ENCODE data around the gene PNPLA5.

Gene PNPLA5

GRCh38 chr22:43921370-43921769 lies 29.6 kb upstream of the PNPLA5 start:
- H3K9me3 ChIP-seq, result no peaks in the 10 kb centered on the region
- H3K27me3 ChIP-seq, result 0 out of 2 replicates have a peak, but pooled peaks cover 3% of the 10 kb centered on the region
- no peaks in the 10 kb centered on the region for H3K4me1 ChIP-seq
- no peaks in the 10 kb centered on the region for H3K36me3 ChIP-seq
- no peak overlapping the region for H3K4me3 ChIP-seq (ENCODE audit: low read depth, low read length)
- no peak for TF ChIP-seq CTCF (IDR thresholded peaks at IDR 0.05; ENCODE audit: low read depth, low read length)
- DNase-seq, result no peak

- no peak for DNase-seq
Measured at GRCh38 chr22:43919106-43919973, 27.5 kb upstream of the PNPLA5 start.

GRCh38 chr22:43917521-43917920 lies 25.7 kb upstream of the PNPLA5 start:
- H3K27me3 ChIP-seq, result no peaks in the 10 kb centered on the region
- no peak overlapping the region for H3K4me3 ChIP-seq (ENCODE audit: low read depth, low read length)

More at GRCh38 chr22:43919106-43919973, 27.5 kb upstream of the PNPLA5 start:
- Histone ChIP-seq H3K27me3 (0 out of 2 replicates have a peak, but pooled peaks cover 3% of the 10 kb centered on the region), H3K9me3 (no peaks in the 10 kb centered on the region), H3K4me1 (no peaks in the 10 kb centered on the region), H3K36me3 (no peaks in the 10 kb centered on the region), H3K4me3 (ENCODE audit: low read depth, low read length) (no peak overlapping the region)
- TF ChIP-seq CTCF (IDR thresholded peaks at IDR 0.05; ENCODE audit: low read depth, low read length), result no peak

GRCh38 chr22:43911351-43911750 lies 19.5 kb upstream of the PNPLA5 start:
- Histone ChIP-seq H3K4me1 (no peaks in the 10 kb centered on the region; the same call in 1 of the 2 replicates), H3K9me3 (no peaks in the 10 kb centered on the region), H3K4me3 (ENCODE audit: low read depth, low read length) (no peak overlapping the region), H3K36me3 (no peaks in the 10 kb centered on the region), H3K27me3 (no peaks in the 10 kb centered on the region)
- no peak for TF ChIP-seq CTCF (IDR thresholded peaks at IDR 0.05; ENCODE audit: low read depth, low read length)
- no peak for DNase-seq

More at GRCh38 chr22:43917521-43917920, 25.7 kb upstream of the PNPLA5 start:
- no peak for DNase-seq
- Histone ChIP-seq H3K9me3 (no peaks in the 10 kb centered on the region), H3K4me1 (no peaks in the 10 kb centered on the region), H3K36me3 (no peaks in the 10 kb centered on the region)
- no peak for TF ChIP-seq CTCF (IDR thresholded peaks at IDR 0.05; ENCODE audit: low read depth, low read length)

- no peak for TF ChIP-seq CTCF (IDR thresholded peaks at IDR 0.05; ENCODE audit: low read depth, low read length)
- H3K27me3 ChIP-seq, result no peaks in the 10 kb centered on the region
- H3K4me1 ChIP-seq, result no peaks in the 10 kb centered on the region; the same call in 1 of the 2 replicates
- DNase-seq, result no peak
- H3K9me3 ChIP-seq, result no peaks in the 10 kb centered on the region
- no peaks in the 10 kb centered on the region for H3K36me3 ChIP-seq
- no peak overlapping the region for H3K4me3 ChIP-seq (ENCODE audit: low read depth, low read length)
Measured at GRCh38 chr22:43910178-43910695, 18.4 kb upstream of the PNPLA5 start.

- DNase-seq, result no peak
- Histone ChIP-seq H3K27me3 (no peaks in the 10 kb centered on the region), H3K9me3 (no peaks in the 10 kb centered on the region), H3K4me3 (ENCODE audit: low read depth, low read length) (no peak overlapping the region), H3K4me1 (no peaks in the 10 kb centered on the region; the same call in 1 of the 2 replicates), H3K36me3 (no peaks in the 10 kb centered on the region)
- TF ChIP-seq CTCF (IDR thresholded peaks at IDR 0.05; ENCODE audit: low read depth, low read length), result no peak
Measured at GRCh38 chr22:43909708-43910107, 17.9 kb upstream of the PNPLA5 start.

Data from BE2C (cell line).